Stimulated activated CD8-positive, alpha-beta memory T cell treated with anti-CD3 and anti-CD28 coated beads, Interleukin-12 subunit alpha, Interleukin-12 subunit beta, amount 100 ng/mL, for 4 hours (primary cell): ENCODE results near the gene TSPAN9.

ENCODE experiments used
- DNase-seq: peaks from one replicate; pipeline ENCODE4 v3.0.0-alpha.2; 2020; ENCODE audit warnings: low read depth

The TSPAN9 gene

GRCh38 chr12:3296409-3296701 is 219.2 kb downstream of the TSPAN9 start:
- no peak for DNase-seq

GRCh38 chr12:3298603-3299002 is 221.4 kb downstream of the TSPAN9 start:
- DNase-seq: no peak

DNA sequence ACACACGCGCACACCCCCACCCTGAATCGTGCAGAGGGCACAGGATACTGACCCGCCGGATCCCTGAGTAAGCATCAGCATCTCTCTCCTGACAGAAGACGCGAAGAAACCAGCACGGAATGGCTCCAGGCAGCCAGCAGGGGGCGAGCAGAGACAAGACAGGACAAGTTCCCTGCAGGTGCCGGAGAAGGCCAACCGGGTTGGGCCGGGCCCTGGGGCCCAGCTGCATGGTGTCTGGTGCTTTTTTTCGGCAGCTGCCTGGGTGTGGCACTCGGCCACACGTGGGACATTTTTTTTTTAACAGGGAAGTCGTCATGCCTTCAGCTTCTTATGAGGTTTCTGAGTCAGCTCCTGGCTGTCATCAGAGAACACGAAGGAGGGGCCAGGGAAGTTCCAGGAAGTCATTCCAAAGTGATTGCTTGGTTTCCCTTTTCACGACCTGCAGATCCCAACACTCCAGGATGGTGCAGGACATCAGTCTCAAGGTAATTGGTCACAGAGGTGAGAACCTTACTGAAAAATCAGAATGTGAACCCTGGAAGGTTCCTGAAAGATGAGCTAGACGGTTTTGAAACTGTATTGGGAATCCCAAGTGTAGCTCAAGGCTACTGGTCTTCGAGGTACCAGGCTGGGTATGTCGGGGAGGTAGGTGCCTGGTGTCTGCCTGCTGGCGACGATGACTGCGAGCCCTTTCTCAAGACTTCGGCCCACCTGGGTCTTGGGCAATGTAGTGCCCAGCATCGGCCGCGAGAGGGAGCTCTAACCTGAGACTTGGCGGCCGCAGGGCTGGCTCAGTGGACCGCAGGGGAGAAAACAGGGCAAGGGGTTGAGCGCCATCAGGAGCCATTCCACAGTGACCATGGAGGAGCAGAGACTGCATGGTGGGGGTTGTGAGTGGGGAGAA is 223.0 kb downstream of the TSPAN9 start:
- peak; percentile 43 for DNase-seq

DNA sequence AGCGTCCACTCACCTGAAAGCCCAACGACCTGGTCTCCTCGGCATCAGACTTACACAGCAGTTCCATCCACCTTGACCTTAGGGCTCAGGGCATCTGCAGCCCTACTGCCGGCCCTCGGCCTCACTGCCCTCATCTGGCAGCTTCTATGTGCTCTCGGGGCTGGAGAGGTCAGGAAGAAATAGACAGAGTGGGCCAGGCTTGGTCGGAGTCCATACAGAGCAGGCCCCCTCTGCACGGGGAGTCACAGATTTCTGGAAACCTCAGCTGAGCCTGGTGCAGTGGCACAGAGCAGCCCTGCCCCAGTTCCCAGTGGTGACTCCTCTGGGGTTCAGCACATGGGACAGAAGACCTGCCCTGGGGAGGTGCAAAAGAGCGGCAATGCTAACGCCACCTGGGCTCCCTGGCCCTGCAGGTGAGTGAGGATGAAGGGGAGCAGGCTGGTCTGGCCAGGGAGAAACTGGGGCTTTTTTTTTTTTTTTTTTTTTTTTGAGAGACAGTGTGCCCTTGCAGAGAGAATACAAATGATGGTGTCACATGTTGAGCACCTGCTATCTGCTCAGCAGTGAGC is 223.7 kb downstream of the TSPAN9 start:
- DNase-seq: no peak

DNA sequence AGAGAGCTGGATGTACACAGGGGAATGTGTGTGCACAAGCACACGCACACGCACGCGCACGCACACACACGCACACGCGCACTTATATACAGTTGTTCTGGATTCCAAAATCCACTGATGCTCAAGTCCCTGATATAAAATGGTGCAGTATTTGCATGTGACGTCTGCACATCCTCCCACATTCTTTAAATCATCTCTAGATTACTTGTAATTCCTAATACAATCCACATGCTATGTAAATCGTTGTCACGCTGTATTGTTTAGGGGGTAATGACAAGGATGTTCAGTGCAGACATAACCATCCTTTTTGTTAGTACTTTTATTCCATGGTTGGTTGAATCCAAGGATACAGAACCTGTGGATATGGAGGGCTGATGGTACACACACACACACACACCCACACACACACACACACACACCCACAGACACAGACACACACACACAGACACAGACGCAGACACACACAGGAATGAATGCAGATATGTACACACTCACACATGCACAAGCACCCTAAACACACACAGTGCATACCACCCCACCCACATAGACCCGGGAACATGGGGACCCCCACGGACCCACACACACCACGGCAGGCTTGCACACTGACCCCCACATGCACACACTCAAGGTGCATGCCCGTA is 225.3 kb downstream of the TSPAN9 start:
- DNase-seq: no peak

DNA sequence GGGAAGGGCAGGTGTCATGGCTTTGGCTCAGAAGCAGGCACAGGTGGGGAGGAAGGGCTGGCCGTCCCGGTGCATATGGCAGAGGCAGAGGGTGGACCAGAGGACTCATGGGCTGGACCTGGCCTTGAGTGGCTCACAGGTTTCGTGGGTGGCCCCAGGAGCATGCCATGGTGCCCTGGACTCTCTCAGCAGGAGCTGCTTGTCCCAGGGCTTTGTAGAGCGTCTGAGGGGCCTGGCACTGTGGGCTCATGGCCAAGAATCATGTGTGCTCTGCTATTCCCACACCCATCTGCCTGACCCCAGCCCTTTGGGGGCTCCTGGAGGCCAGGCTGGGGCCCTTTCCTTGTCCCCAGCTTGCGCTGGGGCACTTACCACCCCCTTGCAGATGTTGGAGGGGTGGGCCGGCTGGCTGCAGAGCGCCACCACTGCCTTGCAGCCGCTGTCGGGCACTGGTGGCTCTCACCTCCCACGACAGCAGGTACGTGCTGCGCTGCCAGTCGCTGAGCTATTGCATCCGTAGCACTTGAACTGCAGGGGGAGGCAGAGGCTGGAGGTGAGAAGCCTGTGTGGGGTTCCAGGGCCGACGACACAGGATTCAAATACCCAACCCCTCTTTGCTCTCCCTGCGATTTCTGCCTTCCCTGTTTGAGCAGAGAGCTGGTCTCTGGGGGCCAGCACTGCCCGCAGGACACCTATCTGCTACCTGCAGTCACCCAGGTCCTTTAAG is 226.4 kb downstream of the TSPAN9 start:
- DNase-seq: no peak

DNA sequence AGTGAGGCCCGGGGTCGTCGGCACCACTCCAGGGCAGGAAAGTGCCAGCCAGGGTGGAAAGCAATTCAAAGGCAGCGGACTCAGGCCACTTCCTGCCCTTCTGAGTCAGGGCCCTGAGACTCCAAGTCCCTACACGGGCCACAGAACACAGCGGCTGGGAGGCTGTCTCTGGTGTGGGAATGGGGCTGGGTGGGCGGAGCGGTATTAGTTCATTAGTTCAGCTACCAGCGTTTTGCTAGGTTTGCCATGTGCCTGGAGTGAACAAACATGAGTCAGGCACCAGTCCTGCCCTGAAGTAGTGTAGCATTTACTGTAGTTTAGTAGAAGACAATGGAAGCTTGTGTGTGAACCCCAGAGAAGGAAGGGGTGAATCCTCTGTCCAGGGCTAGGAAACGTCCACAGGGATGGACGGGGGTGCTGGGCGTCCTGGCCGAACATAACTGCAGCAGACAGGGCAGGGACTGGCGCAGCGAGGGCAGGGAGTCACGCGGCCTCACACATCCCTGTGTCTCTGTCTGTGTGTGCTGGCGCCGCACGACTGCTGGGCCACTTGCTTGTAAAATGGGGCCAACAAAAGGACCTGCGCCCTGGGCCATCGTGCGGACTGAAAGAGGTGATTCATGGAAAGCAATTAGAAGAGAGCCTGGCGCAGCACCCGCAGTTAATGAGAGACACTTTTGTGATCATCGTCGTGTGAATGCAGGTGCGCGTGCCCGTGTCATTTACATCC is 227.4 kb downstream of the TSPAN9 start:
- no peak for DNase-seq

- no peak for DNase-seq
These were observed 228.3 kb downstream of the TSPAN9 start for GRCh38 chr12:3305464-3305863.

DNA sequence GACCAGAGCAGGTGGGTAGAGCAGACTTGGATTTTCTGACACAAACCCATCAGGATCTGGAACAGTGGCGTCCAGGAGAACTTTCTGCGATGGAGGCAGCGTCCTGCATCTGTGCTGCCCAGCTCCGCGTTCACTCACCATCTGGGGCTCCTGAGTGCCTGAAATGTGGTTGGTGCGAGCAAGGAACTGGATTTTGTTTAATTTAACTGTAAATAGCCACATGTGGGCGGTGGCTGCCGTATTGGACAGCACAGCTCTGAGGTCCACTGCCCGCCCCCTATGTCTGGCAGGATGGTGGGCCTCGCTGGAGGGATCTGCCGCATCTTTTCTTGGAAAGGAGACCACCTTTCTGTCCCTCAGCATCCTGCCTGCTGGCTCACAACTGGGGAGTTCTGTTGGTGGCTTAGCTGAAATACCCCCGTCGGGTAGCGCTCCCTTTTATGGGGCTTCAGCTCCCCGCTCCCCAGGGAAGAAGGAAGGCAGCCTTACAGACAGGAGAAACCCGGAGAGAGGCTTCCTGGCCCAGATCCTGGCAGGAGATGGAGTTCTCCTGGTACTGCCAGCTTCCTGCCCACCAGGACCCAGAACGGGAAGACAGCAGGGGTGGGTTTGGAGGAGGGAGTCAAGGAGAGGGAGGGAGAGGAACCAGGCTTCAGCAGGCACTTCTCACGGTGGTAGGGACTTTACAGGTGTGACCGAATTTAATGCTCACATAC is 228.9 kb downstream of the TSPAN9 start:
- DNase-seq: no peak

GRCh38 chr12:3307389-3307788 is 230.2 kb downstream of the TSPAN9 start:
- DNase-seq: no peak

DNA sequence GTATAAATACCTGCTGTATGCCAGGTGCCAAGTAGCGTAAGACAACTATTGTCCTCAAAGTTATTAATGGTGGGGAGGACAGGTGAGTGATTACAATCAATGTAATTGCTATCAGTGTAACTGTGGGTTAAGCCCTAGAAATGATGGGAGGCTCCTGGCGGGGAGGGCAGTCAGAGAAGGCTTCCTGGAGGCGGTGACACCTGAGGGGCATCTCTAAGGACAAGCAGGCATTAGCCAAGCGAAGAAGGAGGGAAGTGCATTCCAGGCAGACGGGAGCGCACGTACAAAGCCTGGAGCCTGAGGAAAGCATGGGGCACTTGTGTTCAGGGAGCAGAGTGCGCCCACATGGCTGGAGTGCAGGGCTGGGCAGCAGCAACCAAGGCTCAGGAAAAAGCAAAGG is 230.9 kb downstream of the TSPAN9 start:
- no peak for DNase-seq

GRCh38 chr12:3308609-3309008 is 231.4 kb downstream of the TSPAN9 start:
- no peak for DNase-seq

- DNase-seq: no peak
These were observed 232.6 kb downstream of the TSPAN9 start for GRCh38 chr12:3309805-3310204.

- DNase-seq: no peak
These were observed 233.3 kb downstream of the TSPAN9 start for GRCh38 chr12:3310271-3311026.

GRCh38 chr12:3311027-3311402 is 233.8 kb downstream of the TSPAN9 start:
- no peak for DNase-seq

DNA sequence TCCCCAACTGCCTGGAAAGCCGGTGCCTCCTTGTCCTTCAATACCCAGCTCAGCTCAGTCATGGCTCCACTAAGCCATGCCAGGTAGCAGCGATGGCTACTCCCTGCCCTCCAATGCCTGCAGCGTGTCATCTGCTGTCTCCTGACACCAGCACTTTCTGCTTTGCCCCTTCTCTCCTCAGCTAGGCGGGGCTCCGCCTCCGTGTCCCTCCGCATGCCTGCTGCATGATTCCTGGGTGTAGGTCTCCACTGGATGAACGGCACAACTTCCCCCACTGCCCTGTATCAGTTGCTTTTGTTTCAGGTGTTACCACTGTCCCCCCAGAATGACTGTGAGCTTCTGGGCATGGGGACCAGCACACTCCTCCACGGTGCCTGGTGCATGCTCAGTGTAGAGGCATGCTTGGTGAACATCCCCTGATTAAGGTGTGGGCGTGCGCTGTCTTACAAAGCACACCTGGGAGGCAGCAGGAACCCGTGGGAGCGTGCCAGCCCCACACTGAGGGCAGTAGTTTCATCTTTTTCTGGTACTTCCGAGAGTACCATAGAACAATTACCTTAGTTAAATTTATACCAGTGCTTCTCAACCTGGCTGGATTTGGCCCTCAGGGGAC is 234.4 kb downstream of the TSPAN9 start:
- no peak for DNase-seq

DNA sequence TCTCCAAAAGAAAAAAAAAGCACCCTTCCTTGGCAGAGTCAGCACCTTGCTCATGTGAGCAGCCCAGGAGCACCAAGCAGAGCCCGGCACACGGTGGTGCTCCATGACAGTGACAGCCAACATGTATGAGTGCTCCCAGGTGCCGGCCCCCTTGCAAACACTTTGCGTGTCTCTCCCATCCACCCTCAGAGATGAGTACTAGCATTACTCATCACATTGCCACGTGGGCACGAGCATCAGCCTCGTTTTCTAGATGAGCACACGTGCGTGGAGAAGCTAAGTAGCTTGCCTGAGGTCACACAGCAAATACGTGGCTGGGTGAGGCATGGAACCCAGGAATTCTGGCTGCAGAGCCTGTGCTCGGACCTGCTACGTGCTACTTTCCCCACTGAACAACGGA is 235.9 kb downstream of the TSPAN9 start:
- DNase-seq: no peak

GRCh38 chr12:3313675-3314663 is 236.8 kb downstream of the TSPAN9 start:
- no peak for DNase-seq

DNA sequence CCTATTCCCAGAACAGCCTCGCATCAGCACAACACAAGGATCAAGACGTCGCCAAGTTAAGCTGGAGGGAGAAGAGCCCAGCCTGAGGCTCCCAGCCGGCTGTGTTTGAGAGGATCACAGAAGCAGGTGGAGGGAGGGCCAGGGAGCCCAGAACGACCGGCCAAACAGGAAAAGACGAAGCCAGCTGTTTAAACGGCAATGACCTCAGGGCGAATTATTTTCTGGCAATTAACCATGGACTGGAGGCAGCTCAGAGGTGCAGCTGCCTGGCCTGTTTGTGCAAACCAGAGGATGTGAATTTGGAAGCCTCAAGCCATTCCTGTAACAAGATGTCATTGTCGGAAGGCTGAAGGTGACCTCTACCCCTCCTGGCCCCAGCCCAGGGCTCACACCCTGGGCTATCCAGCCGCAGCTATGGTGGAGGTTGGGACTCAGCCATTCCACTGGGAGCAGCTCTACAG is 238.1 kb downstream of the TSPAN9 start:
- DNase-seq: no peak
